GM12873 (cell line): ENCODE measurements around the gene AGAP1.

Experiments used
- CTCF ChIP-seq: IDR thresholded peaks from 2 replicates; pipeline ENCODE4 v1.5.1; 2012; ENCODE audit warnings: low read depth, mild to moderate bottlenecking, moderate library complexity, low read length, control low read depth; ENCODE audit not compliant: insufficient read depth; ENCODE audit errors: missing control alignments

AGAP1 gene

GRCh38 chr2:235564066-235564465 is 70.2 kb downstream of the AGAP1 start:
- TF ChIP-seq CTCF = no peak

- no peak for TF ChIP-seq CTCF
These were observed 71.2 kb downstream of the AGAP1 start for GRCh38 chr2:235564884-235565530.

GRCh38 chr2:235566415-235566814 is 72.6 kb downstream of the AGAP1 start:
- no peak for TF ChIP-seq CTCF

GRCh38 chr2:235566931-235567495 is 73.2 kb downstream of the AGAP1 start:
- no peak for TF ChIP-seq CTCF

GRCh38 chr2:235567842-235568241 is 74.0 kb downstream of the AGAP1 start:
- TF ChIP-seq CTCF = no peak

GRCh38 chr2:235568431-235568830 is 74.6 kb downstream of the AGAP1 start:
- TF ChIP-seq CTCF = no peak

GRCh38 chr2:235569837-235570236 is 76.0 kb downstream of the AGAP1 start:
- TF ChIP-seq CTCF = no peak
